ENCODE results near the gene RABEP1.

RABEP1 gene

GRCh38 chr17:5431949-5432556 is 150.0 kb downstream of the RABEP1 start:
- peaks cover 14 to 93% (median 66%) of the 10 kb centered on the region in 11 experiments; a peak in 21 of 22 replicates for H4K20me1 ChIP-seq
- H3K4me1 ChIP-seq: peaks cover 16 to 32% (median 25%) of the 10 kb centered on the region in 10 experiments
- H3K27me3 ChIP-seq: no peaks in the 10 kb centered on the region
- H3K27ac ChIP-seq: no peak overlapping the region
- no peak overlapping the region for H3K9ac ChIP-seq
- H3K9me3 ChIP-seq (replicated peaks in 1 of 11): no peaks in the 10 kb centered on the region
- TF ChIP-seq Cebpa-rat (IDR thresholded peaks at IDR 0.05): no peak
- H3K4me2 ChIP-seq: no peak overlapping the region
- no peak overlapping the region for H3K4me3 ChIP-seq
- H3K36me3 ChIP-seq: peaks cover 94 to 100% (median 100%) of the 10 kb centered on the region in 11 experiments

- H3K27ac ChIP-seq: peak overlapping the region in 3 of 11 experiments; percentile 19 to 53 (median 23); a peak in 3 of 22 replicates
- H3K9ac ChIP-seq: peak overlapping the region in 1 of 11 experiments; percentile 47; a peak in 1 of 22 replicates
- H4K20me1 ChIP-seq: peaks cover 14 to 88% (median 70%) of the 10 kb centered on the region in 11 experiments; a peak in 21 of 22 replicates
- TF ChIP-seq Cebpa-rat (IDR thresholded peaks at IDR 0.05): no peak
- peak overlapping the region in 5 of 11 experiments; percentile 8 to 98 (median 18); a peak in 4 of 22 replicates for H3K4me2 ChIP-seq
- no peak overlapping the region for H3K4me3 ChIP-seq
- H3K36me3 ChIP-seq: peaks cover 71 to 86% (median 81%) of the 10 kb centered on the region in 11 experiments
- peaks cover 31 to 45% (median 38%) of the 10 kb centered on the region in 10 experiments for H3K4me1 ChIP-seq
- H3K9me3 ChIP-seq (replicated peaks in 1 of 11): no peaks in the 10 kb centered on the region
- H3K27me3 ChIP-seq: no peaks in the 10 kb centered on the region
These were observed 152.9 kb downstream of the RABEP1 start for GRCh38 chr17:5434984-5435383.

Data from BLaER1 treated with 17β-estradiol and CSF1 and Interleukin-3, amounts not matched to agents 10 nM and 100 nM (cell line).